Coronary artery (tissue), 2 donors: Measurements from ENCODE around the gene MED26.

ENCODE experiments used
- DNase-seq: peaks from one replicate; pipeline ENCODE4 v3.0.0-alpha.2; 2017; ENCODE audit warnings: low spot score
- H3K27ac ChIP-seq, 2 donors: fragments of 200-600 bp; sonication (generic); one replicate each; pipeline ENCODE4 v1.5.1; 2016 to 2019
- H3K4me3 ChIP-seq: fragments of 200-600 bp; sonication (generic); 2 replicates; pipeline ENCODE4 v1.5.1; 2016; ENCODE audit warnings: mild to moderate bottlenecking, moderate library complexity
- CTCF ChIP-seq: fragments of 200-600 bp; sonication (generic); IDR thresholded peaks from one replicate; pipeline ENCODE4 v1.5.1; 2019; ENCODE audit warnings: antibody characterized with exemption

The MED26 gene

DNA sequence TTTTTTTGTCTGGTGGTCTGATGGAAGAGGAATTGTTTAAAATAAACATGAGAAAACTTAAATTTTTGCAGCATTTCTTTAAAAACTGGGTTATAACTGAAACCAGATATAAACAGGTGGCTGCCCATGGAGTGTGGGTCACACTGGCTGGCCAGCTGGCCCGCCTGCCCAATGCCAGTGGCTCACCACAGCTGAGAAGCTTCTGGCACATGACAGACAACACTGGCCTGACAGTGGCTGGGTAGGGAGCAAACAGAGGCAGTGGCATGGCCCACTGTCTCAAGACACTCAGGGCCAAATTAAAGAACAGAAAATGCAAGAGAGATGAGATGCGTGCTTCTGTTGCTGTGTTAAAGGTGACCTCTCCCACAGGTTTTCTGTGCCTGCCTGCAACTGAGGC lies 52.7 kb downstream of the MED26 start:
- H3K27ac ChIP-seq = no peak overlapping the region
- no peak for DNase-seq
- TF ChIP-seq CTCF = no peak
- H3K4me3 ChIP-seq = no peak overlapping the region

DNA sequence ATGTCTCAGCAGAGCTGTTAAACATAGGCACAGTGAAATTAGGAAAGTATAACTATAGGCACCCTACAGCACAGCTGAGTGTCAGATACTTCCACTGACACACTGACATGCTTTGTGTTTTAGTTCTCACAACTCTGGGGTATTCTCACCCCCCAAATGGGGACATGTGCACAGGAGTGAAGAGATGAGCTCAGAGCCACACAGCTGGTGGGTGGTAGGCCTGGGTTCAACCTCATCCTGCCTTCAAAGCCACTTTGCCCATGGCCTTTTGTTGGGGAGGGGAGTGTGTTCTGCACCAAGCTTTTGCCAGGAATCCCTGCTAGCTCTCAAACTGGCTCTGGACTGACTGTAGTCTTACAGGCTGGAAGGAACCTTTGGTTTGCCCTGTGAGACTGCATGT lies 54.1 kb downstream of the MED26 start:
- Histone ChIP-seq H3K4me3 (peak overlapping the region; percentile 81), H3K27ac (no peak overlapping the region)
- no peak for DNase-seq
- TF ChIP-seq CTCF = no peak

DNA sequence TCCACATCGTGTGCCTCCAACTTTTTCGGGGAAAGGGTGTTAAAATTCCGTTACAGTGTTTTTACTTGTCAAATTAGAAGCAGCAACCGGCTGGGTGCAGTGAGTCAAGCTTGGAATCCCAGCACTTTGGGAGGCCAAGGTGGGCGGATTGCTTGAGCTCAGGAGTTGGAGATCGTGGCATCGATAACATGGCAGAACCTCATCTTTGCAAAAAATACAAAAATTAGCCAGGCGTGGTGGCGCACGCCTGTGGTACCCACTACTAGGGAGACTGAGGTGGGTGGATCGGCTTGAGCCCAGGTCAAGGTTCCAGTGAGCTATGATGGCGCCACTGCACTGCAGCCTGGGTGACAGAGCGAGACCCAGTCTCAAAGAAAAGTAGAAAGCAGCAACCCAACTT lies 54.7 kb downstream of the MED26 start:
- H3K4me3 ChIP-seq = peak overlapping the region; percentile 81
- no peak for DNase-seq
- TF ChIP-seq CTCF = no peak
- peak overlapping the region; percentile 58 to 81 for H3K27ac ChIP-seq

DNA sequence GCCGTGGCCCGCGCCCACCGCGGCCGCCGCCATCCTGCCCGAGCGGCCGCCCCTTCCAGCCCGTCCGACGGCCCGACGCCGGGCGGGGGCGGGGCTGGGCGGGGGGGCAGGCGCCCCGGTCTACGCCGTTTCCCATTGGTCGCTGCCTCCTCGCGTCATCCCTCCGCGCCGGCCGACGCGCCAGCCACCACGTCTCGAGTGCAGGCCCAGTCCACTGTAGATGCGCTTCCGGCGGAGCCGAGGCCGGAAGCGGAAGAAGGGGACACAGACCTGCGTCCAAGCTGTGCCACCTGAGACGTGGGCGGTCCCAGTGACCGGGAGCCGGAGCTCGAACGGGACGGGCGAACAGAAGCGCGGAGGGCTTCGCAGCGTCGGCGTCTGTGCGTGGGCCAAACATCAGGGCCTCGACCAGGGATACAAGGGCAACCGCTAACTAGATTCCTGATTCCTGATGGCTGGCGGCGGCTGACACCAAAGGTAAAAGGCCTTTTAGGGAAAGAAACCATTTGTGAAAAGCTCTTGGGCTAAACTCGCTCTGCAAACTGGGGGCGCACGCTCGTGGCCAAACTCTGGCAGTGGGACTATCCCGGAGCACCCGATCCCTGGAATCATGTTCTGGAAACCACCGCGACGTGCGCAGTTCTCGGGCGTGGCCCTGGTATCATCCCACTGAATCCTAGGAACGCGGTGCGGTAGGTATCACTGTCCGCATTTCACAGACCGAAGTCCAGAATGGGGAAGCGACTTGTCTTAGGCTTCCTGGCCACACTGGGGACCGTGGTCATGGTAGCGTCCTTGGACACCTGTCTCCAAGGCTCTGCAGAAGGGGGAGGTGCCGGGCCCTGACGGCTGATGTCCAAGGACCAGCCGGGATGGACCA lies 55.4 kb downstream of the MED26 start, which contains the start of gene SLC35E1:
Gene SLC35E1, minus strand, starts transcription at position 84 of the 880 bp plus-strand sequence. Its CDS starts 51 bp downstream, at position 33.
- Histone ChIP-seq H3K27ac (peak within 1 kb of the TSS; percentile 65 to 87), H3K4me3 (peak within 1 kb of the TSS; percentile 81)
- peak; percentile 97 for DNase-seq
- no peak for TF ChIP-seq CTCF

GRCh38 chr19:16571822-16572331 lies 56.1 kb downstream of the MED26 start:
- Histone ChIP-seq H3K4me3 (peak overlapping the region; percentile 81), H3K27ac (peak overlapping the region; percentile 65 to 87)
- no peak for TF ChIP-seq CTCF
- DNase-seq = no peak

GRCh38 chr19:16571283-16571682 lies 56.7 kb downstream of the MED26 start:
- no peak for DNase-seq
- TF ChIP-seq CTCF = no peak
- Histone ChIP-seq H3K4me3 (peak overlapping the region; percentile 81), H3K27ac (peak overlapping the region; percentile 65 to 87)
